HepG2 (cell line): ENCODE data around the gene WDR59.

ENCODE experiments used
- ASH2L ChIP-seq: fragments of 300-600, 200-600 bp; sonication (generic); IDR thresholded peaks from 2 replicates; pipeline ENCODE4 v1.7.0; 2017; ENCODE audit warnings: low read depth, mild to moderate bottlenecking, moderate library complexity, mixed read lengths, low read length; ENCODE audit not compliant: insufficient read length
- BHLHE40 ChIP-seq: IDR thresholded peaks from 2 replicates; pipeline ENCODE4 v1.6.1; 2011; ENCODE audit warnings: low read length, improper control_type of control experiment
- EP300 ChIP-seq, 3 experiments: sonication (generic) in 1 of 3; formaldehyde crosslinking in 1 of 3; IDR thresholded peaks; 2 replicates each; pipeline versions ENCODE4 v1.5.1 to v1.6.1; 2011 to 2020; ENCODE audit warnings: low read depth in 2 of 3, low read length in 2 of 3, borderline replicate concordance in 1 of 3, improper control_type of control experiment in 1 of 3, mild to moderate bottlenecking in 1 of 3, missing genetic modification reagents in 1 of 3, moderate library complexity in 1 of 3
- FOSL1 ChIP-seq: sonication (generic); formaldehyde crosslinking; IDR thresholded peaks from 2 replicates; pipeline ENCODE4 v1.9.0; 2021; ENCODE audit warnings: missing genetic modification reagents, borderline replicate concordance
- KLF11 ChIP-seq: IDR thresholded peaks from 2 replicates; pipeline ENCODE4 v1.6.1; 2016; ENCODE audit warnings: missing compliant biosample characterization
- MAZ ChIP-seq, 2 experiments: sonication (generic) in 1 of 2; formaldehyde crosslinking in 1 of 2; IDR thresholded peaks; 2 replicates each; pipeline versions ENCODE4 v1.5.0 to v1.6.1; 2012 to 2020; ENCODE audit warnings: low read depth in 2 of 2, mild to moderate bottlenecking in 2 of 2, borderline replicate concordance in 1 of 2, improper control_type of control experiment in 1 of 2, low read length in 1 of 2, missing genetic modification reagents in 1 of 2, moderate library complexity in 1 of 2
- MXD1 ChIP-seq: sonication (generic); formaldehyde crosslinking; IDR thresholded peaks from 2 replicates; pipeline ENCODE4 v1.4.0; 2020; ENCODE audit warnings: mild to moderate bottlenecking, missing genetic modification reagents
- PLRG1 ChIP-seq: fragments of 450-650 bp; conservative IDR thresholded peaks from 2 replicates; pipeline ENCODE4 v1.6.1; 2016
- POLR2AphosphoS5 ChIP-seq: IDR thresholded peaks from 2 replicates; pipeline ENCODE4 v1.6.1; 2012; ENCODE audit warnings: low read depth, low read length
- RFX5 ChIP-seq: IDR thresholded peaks from 2 replicates; pipeline ENCODE4 v1.6.1; 2011; ENCODE audit warnings: low read depth, low read length, improper control_type of control experiment
- SMAD3 ChIP-seq: sonication (generic); formaldehyde crosslinking; IDR thresholded peaks from 2 replicates; pipeline ENCODE4 v1.4.0; 2020; ENCODE audit warnings: missing genetic modification reagents
- ZBTB7A ChIP-seq: sonication (generic); formaldehyde crosslinking; IDR thresholded peaks from 2 replicates; pipeline ENCODE4 v1.8.0; 2022; ENCODE audit warnings: mild to moderate bottlenecking, missing genetic modification reagents
- ZNF274 ChIP-seq: sonication (generic); formaldehyde crosslinking; IDR thresholded peaks from 2 replicates; pipeline ENCODE4 v1.5.1; 2020; ENCODE audit warnings: mild to moderate bottlenecking, missing genetic modification reagents

- TF ChIP-seq EP300 (IDR thresholded peaks at IDR 0.05; ENCODE audit: low read depth in 2 of 2, low read length in 2 of 2) (no peak), EP300 (CRISPR knock-in tag; IDR thresholded peaks at IDR 0.05; ENCODE audit: borderline replicate concordance) (no peak), SMAD3 (CRISPR knock-in tag) (no peak), BHLHE40 (no peak), FOSL1 (CRISPR knock-in tag) (no peak), ZBTB7A (no peak), KLF11 (CRISPR knock-in tag) (no peak), RFX5 (no peak), MXD1 (no peak), PLRG1 (no peak), ZNF274 (CRISPR knock-in tag) (no peak), ASH2L (no peak), POLR2AphosphoS5 (no peak), MAZ (IDR thresholded peaks at IDR 0.05; ENCODE audit: borderline replicate concordance, low read depth, low read length) (no peak), MAZ (CRISPR knock-in tag; IDR thresholded peaks at IDR 0.05; ENCODE audit: low read depth) (no peak)
These were observed 85.1 kb downstream of the WDR59 start for GRCh38 chr16:74899816-74900215.
